ENCODE measurements around the gene LETM1. TPM values are rescaled to one million over a fixed set of nuclear protein-coding genes. Genes with fewer than 3 reads are reported as not detected.

LETM1 gene
- total and polyA plus RNA-seq, 2 of the 8 experiments (the other 6 are each of a cell fraction or from before 2014, with no cell fraction given) = 19.8 to 50.1 TPM

- Histone ChIP-seq H2BK5ac (ENCODE audit: low read depth, low read length) (0 out of 2 replicates have a peak overlapping the region, but pooled peaks have one; percentile 15), H3K9ac (replicated peaks in 1 of 4; ENCODE audit: extremely low read depth in 1 of 4, low read depth in 3 of 4, low read length in 3 of 4) (no peak overlapping the region), H3K4me1 (replicated peaks in 1 of 4; ENCODE audit: control insufficient read depth in 3 of 4, insufficient read depth in 4 of 4, low read length in 3 of 4) (peaks cover 0 to 2% (median 2%) of the 10 kb centered on the region in 4 experiments; a peak in 3 of 7 replicates), H3K36me3 (ENCODE audit: control insufficient read depth in 2 of 4, insufficient read depth in 4 of 4, low read length in 3 of 4) (no peaks in the 10 kb centered on the region), H3K18ac (ENCODE audit: extremely low read depth, low read length) (no peak overlapping the region), H4K91ac (replicated peaks; ENCODE audit: insufficient read length, low read length) (no peak overlapping the region), H3K4ac (replicated peaks; ENCODE audit: insufficient read length, low read depth, low read length) (no peak overlapping the region), H2BK15ac (ENCODE audit: low read length) (no peak overlapping the region), H3K79me2 (ENCODE audit: control insufficient read depth in 1 of 2, insufficient read depth in 2 of 2, low read length in 2 of 2) (no peaks in the 10 kb centered on the region), H3K23me2 (ENCODE audit: low read depth, low read length) (no peaks in the 10 kb centered on the region), H3K27me3 (replicated peaks in 1 of 4; ENCODE audit: control insufficient read depth in 3 of 4, extremely low read depth in 1 of 4, insufficient read depth in 3 of 4, low read length in 3 of 4) (peaks cover 0 to 2% (median 0%) of the 10 kb centered on the region in 4 experiments; a peak in 1 of 7 replicates), H4K5ac (ENCODE audit: insufficient read length, low read depth, low read length) (no peak overlapping the region), H3K79me1 (ENCODE audit: low read depth, low read length) (no peaks in the 10 kb centered on the region), H3K9me3 (ENCODE audit: insufficient read depth in 2 of 2, low read depth in 1 of 2, low read length in 1 of 2) (no peaks in the 10 kb centered on the region), H3K56ac (replicated peaks; ENCODE audit: insufficient read length, low read depth, low read length) (no peak overlapping the region), H3K23ac (ENCODE audit: insufficient read length) (no peak overlapping the region), H2BK12ac (ENCODE audit: low read depth, low read length) (no peak overlapping the region), H4K8ac (ENCODE audit: extremely low read depth, insufficient read depth, low read length) (peak overlapping the region; percentile 68; the same call in 1 of the 2 replicates), H2BK120ac (replicated peaks; ENCODE audit: low read depth, low read length) (no peak overlapping the region), H3K14ac (ENCODE audit: insufficient read length) (no peak overlapping the region), H3K27ac (ENCODE audit: low read depth, low read length) (no peak overlapping the region), H2BK20ac (ENCODE audit: low read length) (no peak overlapping the region), H3K4me2 (ENCODE audit: insufficient read depth in 1 of 2, low read depth in 2 of 2, low read length in 2 of 2) (no peak overlapping the region), H3K4me3 (ENCODE audit: extremely low read depth in 1 of 4, insufficient read depth in 2 of 4, low read depth in 3 of 4, low read length in 4 of 4) (no peak overlapping the region), H2AFZ (ENCODE audit: low read length) (no peak overlapping the region), H2AK5ac (ENCODE audit: low read depth, low read length) (no peak overlapping the region), H4K20me1 (replicated peaks in 1 of 2; ENCODE audit: control insufficient read depth in 1 of 2, insufficient read depth in 2 of 2, low read length in 2 of 2) (no peaks in the 10 kb centered on the region)
- DNase-seq (ENCODE audit: low read depth in 1 of 2, low spot score in 2 of 2) (no peak), FAIRE-seq (no peak)
- ChIA-PET POLR2A (ENCODE audit: partially characterized antibody) (interaction anchor here (1.1 to 17.2 kb wide), 7 partner anchors 6 to 39 kb away, joined by 3 to 170 read pairs (median 5); partner anchors contain the start of gene FGFR3), CTCF (ENCODE audit: partially characterized antibody) (interaction anchor here (0.7 to 71.2 kb wide), 4 partner anchors 4 to 211 kb away, joined by 4 to 2507 read pairs (median 1256); partner anchors contain the start of gene FGFR3)
- 98% methylated on average over 9 of the region's 17 CpGs; no CpG with 5 or more reads in 1 of the 2 experiments for WGBS, 2 experiments (ENCODE audit: extremely low coverage in 1 of 2, insufficient coverage in 1 of 2, insufficient read length in 1 of 2, insufficient replicate concordance in 2 of 2, low coverage in 1 of 2, low lambda C conversion rate in 2 of 2, missing lambda C conversion rate in 1 of 2)
- TF ChIP-seq USF2 (IDR thresholded peaks at IDR 0.05; ENCODE audit: low read length) (no peak), KDM4A (IDR thresholded peaks at IDR 0.05; ENCODE audit: low read depth, low read length, severe bottlenecking) (no peak), SUZ12 (IDR thresholded peaks at IDR 0.05; ENCODE audit: low read length) (no peak), PHF8 (conservative IDR thresholded peaks at IDR 0.05; ENCODE audit: low read depth, low read length) (no peak)
These were observed 71.0 kb downstream of the LETM1 start for GRCh38 chr4:1784789-1785591.
